HL-60 (cell line): ENCODE measurements around the gene LRCOL1.

ENCODE experiments used
- POLR2AphosphoS5 ChIP-seq: IDR thresholded peaks from 2 replicates; pipeline ENCODE4 v1.6.1; 2012; ENCODE audit warnings: low read depth
- TF ChIP-seq, protein P1 (sequence below): IDR thresholded peaks from one replicate; pipeline ENCODE4 v1.5.1; 2011; ENCODE audit warnings: low read length, control low read depth, inconsistent platforms; ENCODE audit not compliant: insufficient read depth

DNA sequence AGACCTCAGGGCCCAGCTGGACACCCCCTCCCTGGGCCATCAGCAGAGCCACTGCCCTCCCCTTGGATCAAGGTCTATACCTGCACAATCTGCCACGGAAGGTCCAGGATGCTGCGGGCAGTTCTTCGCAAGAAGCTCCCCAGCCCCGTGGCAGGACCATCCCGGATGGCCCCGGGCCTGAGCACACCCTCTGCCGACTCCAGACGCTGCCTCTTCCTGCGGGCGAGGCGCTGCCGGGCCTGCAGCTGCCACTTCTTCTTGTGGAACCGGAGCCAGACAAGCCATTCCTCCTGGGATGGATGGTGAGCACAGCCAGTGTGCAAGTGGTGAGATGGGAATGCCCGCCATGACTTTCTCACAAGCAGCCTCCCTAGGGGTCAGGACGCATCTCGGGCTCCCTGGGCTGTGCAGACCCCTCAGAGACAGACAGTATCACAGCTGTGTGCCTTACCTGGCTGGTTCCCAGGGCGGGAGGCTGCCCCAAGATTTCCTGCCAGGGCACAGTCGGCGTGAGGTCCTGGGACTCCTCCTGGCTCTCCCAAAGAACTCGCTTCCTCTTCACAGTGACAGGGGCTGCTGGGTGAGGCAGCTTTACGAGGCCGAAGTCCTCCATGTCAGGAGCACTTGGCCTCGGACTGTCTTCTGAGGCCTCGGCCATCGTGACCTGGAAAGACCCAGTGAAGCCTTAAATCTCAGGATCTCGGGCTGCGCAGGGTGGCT, 39.0 kb upstream of the LRCOL1 start:
- TF ChIP-seq, protein P1, sequence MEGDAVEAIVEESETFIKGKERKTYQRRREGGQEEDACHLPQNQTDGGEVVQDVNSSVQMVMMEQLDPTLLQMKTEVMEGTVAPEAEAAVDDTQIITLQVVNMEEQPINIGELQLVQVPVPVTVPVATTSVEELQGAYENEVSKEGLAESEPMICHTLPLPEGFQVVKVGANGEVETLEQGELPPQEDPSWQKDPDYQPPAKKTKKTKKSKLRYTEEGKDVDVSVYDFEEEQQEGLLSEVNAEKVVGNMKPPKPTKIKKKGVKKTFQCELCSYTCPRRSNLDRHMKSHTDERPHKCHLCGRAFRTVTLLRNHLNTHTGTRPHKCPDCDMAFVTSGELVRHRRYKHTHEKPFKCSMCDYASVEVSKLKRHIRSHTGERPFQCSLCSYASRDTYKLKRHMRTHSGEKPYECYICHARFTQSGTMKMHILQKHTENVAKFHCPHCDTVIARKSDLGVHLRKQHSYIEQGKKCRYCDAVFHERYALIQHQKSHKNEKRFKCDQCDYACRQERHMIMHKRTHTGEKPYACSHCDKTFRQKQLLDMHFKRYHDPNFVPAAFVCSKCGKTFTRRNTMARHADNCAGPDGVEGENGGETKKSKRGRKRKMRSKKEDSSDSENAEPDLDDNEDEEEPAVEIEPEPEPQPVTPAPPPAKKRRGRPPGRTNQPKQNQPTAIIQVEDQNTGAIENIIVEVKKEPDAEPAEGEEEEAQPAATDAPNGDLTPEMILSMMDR = no peak
- no peak for TF ChIP-seq POLR2AphosphoS5
